Myocyte (in vitro differentiated cells): ENCODE results near the gene LELP1. TPM values are rescaled to one million over a fixed set of nuclear protein-coding genes. Genes with fewer than 3 reads are reported as not detected.

Experiments used
- DNase-seq: peaks from one replicate; pipeline ENCODE4 v3.0.0-alpha.2; 2012; ENCODE audit warnings: low read depth
- total RNA-seq: library from RNA; depleted of rRNA; stranded (reverse); fragments of >200 nt; gene quantifications from 2 replicates; pipeline ENCODE4 v1.2.3, GENCODE V29; 2014

Gene LELP1
- total RNA-seq, 1 donor from 2014 or later: not detected

- DNase-seq: no peak
Observed at GRCh38 chr1:153228491-153228890, 25.3 kb downstream of the LELP1 start.

- peak; percentile 30 for DNase-seq
Observed at GRCh38 chr1:153229076-153229829, 26.0 kb downstream of the LELP1 start.

GRCh38 chr1:153231363-153231762 is 28.1 kb downstream of the LELP1 start:
- DNase-seq: no peak

DNA sequence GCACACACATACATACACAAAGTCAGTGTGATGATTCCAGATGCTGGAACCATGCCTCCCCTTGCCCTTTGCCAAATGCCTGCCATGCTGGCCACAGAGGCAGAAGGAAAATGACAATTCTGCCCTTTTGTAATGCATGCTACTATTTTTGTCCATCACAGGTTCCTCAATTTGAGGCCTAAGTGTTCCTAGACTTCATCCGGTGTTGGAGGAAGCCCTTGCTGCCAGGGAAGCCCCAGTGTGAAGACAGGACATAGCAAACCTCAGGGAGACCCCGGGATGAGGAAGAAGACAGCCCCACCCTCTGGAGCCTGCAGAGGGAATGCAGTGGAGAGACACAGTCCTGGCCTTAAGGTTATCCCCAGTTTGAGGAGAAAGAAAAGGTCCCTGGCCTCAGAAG is 28.6 kb downstream of the LELP1 start:
- no peak for DNase-seq

- DNase-seq: no peak
Observed at GRCh38 chr1:153232553-153232952, 29.3 kb downstream of the LELP1 start.

GRCh38 chr1:153233448-153233847 is 30.2 kb downstream of the LELP1 start:
- no peak for DNase-seq

DNA sequence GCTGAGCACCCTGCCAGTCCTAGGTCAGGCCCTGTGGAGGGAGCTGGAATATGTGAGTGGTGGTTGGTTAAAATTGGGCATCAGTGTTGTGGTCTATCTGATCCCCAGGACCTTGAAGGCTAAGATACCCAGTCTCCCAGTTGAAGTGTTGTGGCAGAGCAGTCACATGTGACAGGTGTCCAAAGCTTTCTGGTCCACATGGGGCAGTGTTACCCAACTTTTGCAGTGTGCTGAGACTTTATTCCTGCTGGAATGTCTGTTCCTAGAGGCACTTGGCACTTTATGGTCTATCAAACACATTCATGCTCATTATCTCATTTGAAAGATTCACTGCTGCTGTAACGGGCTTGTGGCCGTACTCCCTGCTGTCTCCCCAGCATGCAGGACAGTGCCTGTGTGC is 35.3 kb downstream of the LELP1 start:
- no peak for DNase-seq

DNA sequence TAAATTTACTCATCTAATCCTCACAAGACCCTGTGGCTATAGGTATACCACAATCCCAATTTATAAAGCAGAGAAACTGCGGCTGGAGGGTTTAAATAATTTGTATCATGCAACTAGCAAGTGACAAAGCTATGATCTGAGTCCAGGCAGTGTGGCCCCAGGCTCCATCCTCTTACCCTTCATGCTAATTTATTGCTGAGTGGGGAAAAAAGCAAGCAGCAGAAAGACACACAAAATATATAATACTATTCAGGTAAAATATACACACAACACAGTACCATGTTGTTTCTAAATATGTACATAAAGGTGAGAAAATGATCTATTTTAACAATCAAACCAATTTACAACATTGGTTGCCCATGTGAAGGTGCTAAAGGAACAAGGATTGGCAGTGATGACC is 38.9 kb downstream of the LELP1 start:
- no peak for DNase-seq

DNA sequence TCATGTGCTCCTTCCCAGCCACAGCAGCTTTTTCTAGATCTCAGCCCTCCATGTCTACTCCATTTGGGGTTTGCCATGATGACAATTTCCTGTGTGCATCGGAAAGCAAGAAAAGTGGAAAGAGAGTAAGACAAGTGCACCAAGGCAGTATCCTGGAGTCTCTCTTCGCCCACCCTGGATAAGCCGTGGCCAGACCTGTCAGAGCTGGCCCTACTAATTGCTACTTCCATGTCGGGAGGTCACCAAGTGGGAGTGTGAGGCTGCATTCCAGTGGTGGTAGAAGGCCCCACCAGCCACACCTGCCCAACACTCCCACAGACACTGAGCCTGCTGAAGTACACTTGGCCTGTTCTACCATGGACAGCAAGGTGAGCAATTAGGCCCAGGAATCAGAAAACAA is 42.2 kb downstream of the LELP1 start:
- DNase-seq: no peak

- no peak for DNase-seq
Observed at GRCh38 chr1:153246018-153246417, 42.8 kb downstream of the LELP1 start.

GRCh38 chr1:153246825-153247224 is 43.6 kb downstream of the LELP1 start:
- DNase-seq: no peak

GRCh38 chr1:153248176-153248879 is 45.1 kb downstream of the LELP1 start:
- no peak for DNase-seq

- no peak for DNase-seq
Observed at GRCh38 chr1:153250166-153250565, 46.9 kb downstream of the LELP1 start.

DNA sequence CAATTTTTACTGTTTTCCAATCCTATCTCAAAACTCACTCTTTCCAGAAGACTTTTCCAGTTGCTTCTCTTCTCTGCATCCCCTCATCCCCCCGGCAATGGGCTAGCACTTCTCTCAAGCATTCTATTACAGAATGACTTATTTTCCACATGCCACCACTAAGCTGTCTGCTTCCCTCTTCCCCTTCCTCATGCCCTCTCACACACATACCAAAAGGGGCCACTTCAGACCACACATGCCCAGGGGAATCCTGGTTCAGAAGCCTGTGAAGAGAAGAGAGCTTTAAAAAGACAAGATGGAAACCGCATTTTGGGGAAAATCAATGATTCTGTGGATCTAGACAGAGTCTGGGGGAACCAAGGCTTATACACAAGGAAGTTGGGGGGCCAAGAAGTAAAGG is 47.9 kb downstream of the LELP1 start:
- DNase-seq: no peak

DNA sequence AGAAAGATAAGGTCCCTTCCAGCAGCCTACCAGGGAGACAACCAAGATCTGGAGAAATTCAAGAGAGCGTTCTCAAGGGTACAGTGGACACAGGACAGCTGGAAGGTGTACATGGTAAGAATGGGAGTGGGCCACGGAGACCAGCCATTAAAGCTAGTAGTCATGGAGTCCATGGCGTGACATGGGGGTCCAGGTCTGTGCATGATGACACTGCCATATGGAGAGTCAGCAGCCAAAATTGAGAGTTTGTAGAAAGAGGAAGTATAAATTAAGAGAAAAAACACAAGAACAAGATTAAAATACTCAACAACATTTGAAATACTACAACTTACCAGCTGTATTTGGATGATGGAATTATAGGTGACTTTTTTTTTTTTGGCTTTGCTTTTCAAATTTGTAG is 48.3 kb downstream of the LELP1 start:
- DNase-seq: no peak

GRCh38 chr1:153251988-153252387 is 48.8 kb downstream of the LELP1 start:
- DNase-seq: no peak

GRCh38 chr1:153253076-153253475 is 49.8 kb downstream of the LELP1 start:
- DNase-seq: no peak

DNA sequence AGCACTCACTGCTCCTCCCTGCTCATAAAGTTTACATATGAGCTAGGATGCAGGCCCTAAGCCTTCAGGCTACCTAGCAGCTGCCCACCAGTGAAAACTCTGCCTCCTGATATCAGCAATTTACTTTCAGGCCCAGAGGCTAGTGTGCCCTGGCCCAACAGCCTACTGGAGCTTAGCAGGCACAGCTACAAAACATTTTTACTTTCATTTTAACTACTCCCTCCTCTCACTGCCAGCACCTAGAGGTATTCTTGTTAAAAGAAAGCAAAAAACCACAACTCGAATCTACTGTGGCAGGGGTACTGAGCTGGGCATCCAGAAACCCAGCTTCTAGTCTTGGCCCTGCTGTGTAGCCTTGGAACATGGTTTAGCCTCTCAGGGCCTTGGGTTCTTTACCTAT is 50.5 kb downstream of the LELP1 start:
- no peak for DNase-seq

Other genes with a start within 250 kb of the LELP1 start
- not detected in 2 replicates for gene SPRR4, start 232.8 kb upstream of the LELP1 start, total RNA-seq
- gene SPRR1A, start 219.3 kb upstream of the LELP1 start, total RNA-seq: not detected in 2 replicates
- not detected in 2 replicates for gene SPRR3, start 201.7 kb upstream of the LELP1 start, total RNA-seq
- gene SPRR1B, start 172.2 kb upstream of the LELP1 start, total RNA-seq: not detected in 2 replicates
- not detected in 2 replicates for gene SPRR2D, start 162.3 kb upstream of the LELP1 start, total RNA-seq
- not detected in 2 replicates for gene SPRR2A, start 145.9 kb upstream of the LELP1 start, total RNA-seq
- not detected in 2 replicates for gene SPRR2B, start 131.8 kb upstream of the LELP1 start, total RNA-seq
- gene SPRR2E, start 108.9 kb upstream of the LELP1 start, total RNA-seq: not detected in 2 replicates
- not detected in 2 replicates for gene SPRR2F, start 89.9 kb upstream of the LELP1 start, total RNA-seq
- gene SPRR2G, start 52.5 kb upstream of the LELP1 start, total RNA-seq: not detected in 2 replicates
- gene PRR9, start 14.2 kb downstream of the LELP1 start, total RNA-seq: not detected in 2 replicates
- not detected in 2 replicates for gene LORICRIN, start 56.3 kb downstream of the LELP1 start, total RNA-seq
- gene PGLYRP3, start 109.5 kb downstream of the LELP1 start, total RNA-seq: not detected in 2 replicates
- not detected in 2 replicates for gene PGLYRP4, start 145.4 kb downstream of the LELP1 start, total RNA-seq
- gene S100A9, start 154.4 kb downstream of the LELP1 start, total RNA-seq: not detected in 2 replicates
- not detected in 2 replicates for gene S100A12, start 172.2 kb downstream of the LELP1 start, total RNA-seq
- not detected in 2 replicates for gene S100A8, start 187.6 kb downstream of the LELP1 start, total RNA-seq
- gene S100A7A, start 213.1 kb downstream of the LELP1 start, total RNA-seq: not detected in 2 replicates